GM21737 (cell line): ENCODE data around the gene SLC18B1.

Source experiments
- ATAC-seq: cut with Tn5 transposase; IDR thresholded peaks from one replicate; pipeline ENCODE4 v1.9.1; 2021; ENCODE audit warnings: mild to moderate bottlenecking, moderate library complexity; ENCODE audit not compliant: unreplicated experiment

SLC18B1 gene

GRCh38 chr6:132748446-132748845 is 50.0 kb downstream of the SLC18B1 start:
- ATAC-seq, result no peak

GRCh38 chr6:132746048-132746447 is 52.4 kb downstream of the SLC18B1 start:
- no peak for ATAC-seq

- no peak for ATAC-seq
Measured at GRCh38 chr6:132742495-132742894, 55.9 kb downstream of the SLC18B1 start.

- ATAC-seq, result no peak
Measured at GRCh38 chr6:132741281-132741680, 57.2 kb downstream of the SLC18B1 start.

GRCh38 chr6:132736239-132736638 is 62.2 kb downstream of the SLC18B1 start:
- no peak for ATAC-seq

GRCh38 chr6:132734694-132735236 is 63.7 kb downstream of the SLC18B1 start:
- no peak for ATAC-seq

GRCh38 chr6:132733814-132734213 is 64.6 kb downstream of the SLC18B1 start:
- ATAC-seq, result no peak

GRCh38 chr6:132733283-132733682 is 65.2 kb downstream of the SLC18B1 start:
- no peak for ATAC-seq

- ATAC-seq, result no peak
Measured at GRCh38 chr6:132731086-132731485, 67.4 kb downstream of the SLC18B1 start.

- ATAC-seq, result no peak
Measured at GRCh38 chr6:132730560-132730959, 67.9 kb downstream of the SLC18B1 start.

GRCh38 chr6:132728616-132729015 is 69.8 kb downstream of the SLC18B1 start:
- ATAC-seq, result no peak

GRCh38 chr6:132726608-132726975 is 71.8 kb downstream of the SLC18B1 start:
- ATAC-seq, result no peak

- peak; percentile 72 for ATAC-seq
Measured at GRCh38 chr6:132725947-132726607, 72.4 kb downstream of the SLC18B1 start.

- ATAC-seq, result no peak
Measured at GRCh38 chr6:132725471-132725870, 73.0 kb downstream of the SLC18B1 start.

GRCh38 chr6:132719736-132720448 is 78.5 kb downstream of the SLC18B1 start:
- no peak for ATAC-seq
